Activated naive CD8-positive, alpha-beta T cell treated with anti-CD3 and anti-CD28 coated beads for 36 hours (primary cell): ENCODE data around the gene LGSN. TPM values are rescaled to one million over a fixed set of nuclear protein-coding genes. Genes with fewer than 3 reads are reported as not detected.
"Not testable (repeated sequence)": the region's sequence is repeated elsewhere in the genome, so short reads cannot be mapped to it uniquely, and the experiment has no call there.

Experiments used
- DNase-seq: peaks from one replicate; pipeline ENCODE4 v3.0.0; 2021
- H3K27ac Mint-ChIP-seq: one replicate; pipeline ENCODE4 v1.8.0; 2022; ENCODE audit warnings: mild to moderate bottlenecking, moderate library complexity, mixed read lengths
- H3K27me3 Mint-ChIP-seq: one replicate; pipeline ENCODE4 v1.8.0; 2022; ENCODE audit warnings: mild to moderate bottlenecking, mixed read lengths
- H3K36me3 Mint-ChIP-seq: one replicate; pipeline ENCODE4 v1.8.0; 2021; ENCODE audit warnings: mild to moderate bottlenecking, mixed read lengths
- H3K4me1 Mint-ChIP-seq: one replicate; pipeline ENCODE4 v1.8.0; 2021; ENCODE audit warnings: mixed read lengths
- H3K4me3 Mint-ChIP-seq: one replicate; pipeline ENCODE4 v1.8.0; 2022; ENCODE audit warnings: mild to moderate bottlenecking, moderate library complexity, mixed read lengths
- H3K9me3 Mint-ChIP-seq: one replicate; pipeline ENCODE4 v1.8.0; 2022; ENCODE audit warnings: mixed read lengths
- total RNA-seq, 2 experiments: library from RNA; stranded (reverse); gene quantifications; one replicate each; pipeline ENCODE4 v1.2.3, GENCODE V29; 2021

Gene LGSN
- total RNA-seq, 2 experiments from 2014 or later: not detected

- Mint-ChIP-seq H3K36me3 (no peaks in the 10 kb centered on the region), H3K9me3 (no peaks in the 10 kb centered on the region), H3K4me1 (no peaks in the 10 kb centered on the region), H3K4me3 (no peak overlapping the region), H3K27me3 (no peaks in the 10 kb centered on the region), H3K27ac (no peak overlapping the region)
- DNase-seq: no peak
These were observed 40.9 kb downstream of the LGSN start for GRCh38 chr6:63278916-63279315.

- Mint-ChIP-seq H3K27me3 (no peaks in the 10 kb centered on the region), H3K9me3 (no peaks in the 10 kb centered on the region), H3K36me3 (no peaks in the 10 kb centered on the region), H3K4me3 (no peak overlapping the region), H3K27ac (no peak overlapping the region), H3K4me1 (no peaks in the 10 kb centered on the region)
- DNase-seq: no peak
These were observed 43.8 kb downstream of the LGSN start for GRCh38 chr6:63275953-63276352.

- H3K27me3 Mint-ChIP-seq, H3K4me3 Mint-ChIP-seq, H3K9me3 Mint-ChIP-seq, DNase-seq, H3K36me3 Mint-ChIP-seq, H3K4me1 Mint-ChIP-seq, H3K27ac Mint-ChIP-seq: not testable (repeated sequence)
These were observed 44.9 kb downstream of the LGSN start for GRCh38 chr6:63274795-63275430.

- no peak for DNase-seq
- H3K4me1 Mint-ChIP-seq: no peaks in the 10 kb centered on the region
- H3K36me3 Mint-ChIP-seq: no peaks in the 10 kb centered on the region
- H3K4me3 Mint-ChIP-seq: no peak overlapping the region
- no peaks in the 10 kb centered on the region for H3K9me3 Mint-ChIP-seq
- no peaks in the 10 kb centered on the region for H3K27me3 Mint-ChIP-seq
- H3K27ac Mint-ChIP-seq: no peak overlapping the region
These were observed 47.4 kb downstream of the LGSN start for GRCh38 chr6:63272397-63272796.

- Mint-ChIP-seq H3K27ac (no peak overlapping the region), H3K4me3 (no peak overlapping the region), H3K27me3 (no peaks in the 10 kb centered on the region), H3K9me3 (no peaks in the 10 kb centered on the region), H3K36me3 (no peaks in the 10 kb centered on the region), H3K4me1 (no peaks in the 10 kb centered on the region)
- DNase-seq: no peak
These were observed 50.3 kb downstream of the LGSN start for GRCh38 chr6:63269470-63269869.

- Mint-ChIP-seq H3K9me3 (no peaks in the 10 kb centered on the region), H3K4me3 (no peak overlapping the region), H3K36me3 (no peaks in the 10 kb centered on the region), H3K27me3 (no peaks in the 10 kb centered on the region), H3K4me1 (no peaks in the 10 kb centered on the region), H3K27ac (no peak overlapping the region)
- no peak for DNase-seq
These were observed 51.2 kb downstream of the LGSN start for GRCh38 chr6:63268574-63268973.

GRCh38 chr6:63267828-63268227 lies 52.0 kb downstream of the LGSN start:
- Mint-ChIP-seq H3K27me3 (no peaks in the 10 kb centered on the region), H3K4me1 (no peaks in the 10 kb centered on the region), H3K9me3 (no peaks in the 10 kb centered on the region), H3K27ac (no peak overlapping the region), H3K4me3 (no peak overlapping the region), H3K36me3 (no peaks in the 10 kb centered on the region)
- no peak for DNase-seq

- Mint-ChIP-seq H3K27ac (no peak overlapping the region), H3K27me3 (no peaks in the 10 kb centered on the region), H3K9me3 (no peaks in the 10 kb centered on the region), H3K4me3 (no peak overlapping the region), H3K36me3 (no peaks in the 10 kb centered on the region), H3K4me1 (no peaks in the 10 kb centered on the region)
- DNase-seq: no peak
These were observed 52.7 kb downstream of the LGSN start for GRCh38 chr6:63267046-63267445.

- no peaks in the 10 kb centered on the region for H3K4me1 Mint-ChIP-seq
- no peak overlapping the region for H3K4me3 Mint-ChIP-seq
- H3K36me3 Mint-ChIP-seq: no peaks in the 10 kb centered on the region
These were observed 56.3 kb downstream of the LGSN start for GRCh38 chr6:63263444-63263843.

GRCh38 chr6:63261820-63262219 lies 58.0 kb downstream of the LGSN start:
- Mint-ChIP-seq H3K4me3 (no peak overlapping the region), H3K27ac (no peak overlapping the region), H3K9me3 (no peaks in the 10 kb centered on the region), H3K27me3 (no peaks in the 10 kb centered on the region), H3K36me3 (no peaks in the 10 kb centered on the region), H3K4me1 (no peaks in the 10 kb centered on the region)
- DNase-seq: no peak

More at GRCh38 chr6:63263444-63263843, 56.3 kb downstream of the LGSN start:
- Mint-ChIP-seq H3K27ac (no peak overlapping the region), H3K27me3 (no peaks in the 10 kb centered on the region), H3K9me3 (no peaks in the 10 kb centered on the region)
- DNase-seq: no peak

- Mint-ChIP-seq H3K4me1 (no peaks in the 10 kb centered on the region), H3K9me3 (no peaks in the 10 kb centered on the region), H3K27me3 (no peaks in the 10 kb centered on the region), H3K4me3 (no peak overlapping the region), H3K36me3 (no peaks in the 10 kb centered on the region), H3K27ac (no peak overlapping the region)
- no peak for DNase-seq
These were observed 60.6 kb downstream of the LGSN start for GRCh38 chr6:63259153-63259552.

- H3K9me3 Mint-ChIP-seq: no peaks in the 10 kb centered on the region
- no peak for DNase-seq
- no peaks in the 10 kb centered on the region for H3K27me3 Mint-ChIP-seq
- H3K4me1 Mint-ChIP-seq: no peaks in the 10 kb centered on the region
- H3K36me3 Mint-ChIP-seq: no peaks in the 10 kb centered on the region
- H3K27ac Mint-ChIP-seq: no peak overlapping the region
- H3K4me3 Mint-ChIP-seq: no peak overlapping the region
These were observed 69.8 kb downstream of the LGSN start for GRCh38 chr6:63249875-63250482.

- no peak for DNase-seq
- H3K27me3 Mint-ChIP-seq: no peaks in the 10 kb centered on the region
- no peaks in the 10 kb centered on the region for H3K36me3 Mint-ChIP-seq
- no peak overlapping the region for H3K27ac Mint-ChIP-seq
- no peaks in the 10 kb centered on the region for H3K9me3 Mint-ChIP-seq
- H3K4me3 Mint-ChIP-seq: no peak overlapping the region
- no peaks in the 10 kb centered on the region for H3K4me1 Mint-ChIP-seq
These were observed 73.2 kb downstream of the LGSN start for GRCh38 chr6:63246581-63246980.

- H3K27ac Mint-ChIP-seq: no peak overlapping the region
- no peaks in the 10 kb centered on the region for H3K4me1 Mint-ChIP-seq
- no peaks in the 10 kb centered on the region for H3K9me3 Mint-ChIP-seq
- DNase-seq: no peak
- H3K27me3 Mint-ChIP-seq: no peaks in the 10 kb centered on the region
- no peak overlapping the region for H3K4me3 Mint-ChIP-seq
- H3K36me3 Mint-ChIP-seq: no peaks in the 10 kb centered on the region
These were observed 73.9 kb downstream of the LGSN start for GRCh38 chr6:63245909-63246308.

- H3K9me3 Mint-ChIP-seq: no peaks in the 10 kb centered on the region
- no peak for DNase-seq
- H3K4me1 Mint-ChIP-seq: no peaks in the 10 kb centered on the region
- H3K4me3 Mint-ChIP-seq: no peak overlapping the region
- H3K36me3 Mint-ChIP-seq: no peaks in the 10 kb centered on the region
- H3K27me3 Mint-ChIP-seq: no peaks in the 10 kb centered on the region
- H3K27ac Mint-ChIP-seq: no peak overlapping the region
These were observed 74.4 kb downstream of the LGSN start for GRCh38 chr6:63245420-63245819.

GRCh38 chr6:63236398-63236817 lies 83.4 kb downstream of the LGSN start:
- Mint-ChIP-seq H3K36me3 (no peaks in the 10 kb centered on the region), H3K4me1 (no peaks in the 10 kb centered on the region), H3K4me3 (no peak overlapping the region), H3K27me3 (peaks cover 4% of the 10 kb centered on the region), H3K9me3 (peaks cover 9% of the 10 kb centered on the region), H3K27ac (no peak overlapping the region)
- no peak for DNase-seq
